Neural progenitor cell (in vitro differentiated cells): ENCODE measurements around the gene RNASE4. TPM values are rescaled to one million over a fixed set of nuclear protein-coding genes. Genes with fewer than 3 reads are reported as not detected.
"Not testable (repeated sequence)": the region's sequence is repeated elsewhere in the genome, so short reads cannot be mapped to it uniquely, and the experiment has no call there.

Experiments used
- DNase-seq: peaks from one replicate; pipeline ENCODE4 v3.0.0-alpha.2; 2016; ENCODE audit warnings: low spot score
- H2AFZ ChIP-seq: fragments of 200-600 bp; sonication (generic); replicated peaks from 2 replicates; pipeline ENCODE4 v1.6.1; 2016; ENCODE audit warnings: antibody characterized with exemption
- H3F3A ChIP-seq: fragments of 200-600 bp; sonication (generic); 2 replicates; pipeline ENCODE4 v1.6.1; 2016; ENCODE audit warnings: antibody characterized with exemption, low read depth
- H3K27ac ChIP-seq: fragments of 200-600 bp; sonication (generic); 2 replicates; pipeline ENCODE4 v1.5.1; 2016; ENCODE audit warnings: mild to moderate bottlenecking
- H3K27me3 ChIP-seq: fragments of 200-600 bp; sonication (generic); 2 replicates; pipeline ENCODE4 v1.6.1; 2016; ENCODE audit warnings: mild to moderate bottlenecking, moderate library complexity
- H3K36me3 ChIP-seq: fragments of 200-600 bp; sonication (generic); 2 replicates; pipeline ENCODE4 v1.5.1; 2016
- H3K4me1 ChIP-seq: fragments of 200-600 bp; sonication (generic); 2 replicates; pipeline ENCODE4 v1.6.1; 2016; ENCODE audit warnings: mixed run types
- H3K4me2 ChIP-seq: fragments of 200-600 bp; sonication (generic); 2 replicates; pipeline ENCODE4 v1.6.1; 2016
- H3K4me3 ChIP-seq: fragments of 200-600 bp; sonication (generic); 2 replicates; pipeline ENCODE4 v1.5.1; 2016
- H3K79me2 ChIP-seq: fragments of 200-600 bp; sonication (generic); 2 replicates; pipeline ENCODE4 v1.6.1; 2016; ENCODE audit warnings: low read depth
- H3K9ac ChIP-seq: fragments of 200-600 bp; sonication (generic); 2 replicates; pipeline ENCODE4 v1.6.1; 2016
- H3K9me3 ChIP-seq: fragments of 200-600 bp; sonication (generic); 2 replicates; pipeline ENCODE4 v1.5.1; 2016; ENCODE audit warnings: low read depth
- H4K20me1 ChIP-seq: fragments of 200-600 bp; sonication (generic); 2 replicates; pipeline ENCODE4 v1.6.1; 2016; ENCODE audit warnings: low read depth
- H3K27ac Mint-ChIP-seq: 3 replicates; pipeline ENCODE4 v1.8.0; 2021; ENCODE audit warnings: mixed read lengths
- H3K27me3 Mint-ChIP-seq: 2 replicates; pipeline ENCODE4 v1.8.0; 2022; ENCODE audit warnings: low read depth, mild to moderate bottlenecking, inconsistent platforms, moderate library complexity, mixed read lengths; ENCODE audit not compliant: insufficient read depth
- H3K36me3 Mint-ChIP-seq: 3 replicates; pipeline ENCODE4 v1.8.0; 2021; ENCODE audit warnings: mixed read lengths
- H3K4me1 Mint-ChIP-seq: 3 replicates; pipeline ENCODE4 v1.8.0; 2021; ENCODE audit warnings: mixed read lengths
- H3K4me3 Mint-ChIP-seq: 3 replicates; pipeline ENCODE4 v1.8.0; 2021; ENCODE audit warnings: mild to moderate bottlenecking, moderate library complexity, mixed read lengths
- H3K9me3 Mint-ChIP-seq: 3 replicates; pipeline ENCODE4 v1.8.0; 2020; ENCODE audit warnings: mixed read lengths
- EZH2 ChIP-seq: fragments of 200-600 bp; sonication (generic); IDR thresholded peaks from 2 replicates; pipeline ENCODE4 v1.6.1; 2017; ENCODE audit warnings: antibody characterized with exemption, mild to moderate bottlenecking, moderate library complexity
- EZH2phosphoT487 ChIP-seq: fragments of 200-600 bp; sonication (generic); IDR thresholded peaks from 2 replicates; pipeline ENCODE4 v1.6.1; 2017; ENCODE audit warnings: antibody characterized with exemption
- total RNA-seq: library from RNA; depleted of rRNA; stranded (reverse); fragments of >200 nt; gene quantifications from 2 replicates; pipeline ENCODE4 v1.2.3, GENCODE V29; 2015; ENCODE audit warnings: low replicate concordance
- TF ChIP-seq, protein P1 (sequence below): fragments of 200-600 bp; sonication (generic); IDR thresholded peaks from 2 replicates; pipeline ENCODE4 v1.5.1; 2017; ENCODE audit warnings: antibody characterized with exemption, mild to moderate bottlenecking

Gene RNASE4
- total RNA-seq, 1 donor from 2014 or later, result 2.1 TPM

DNA sequence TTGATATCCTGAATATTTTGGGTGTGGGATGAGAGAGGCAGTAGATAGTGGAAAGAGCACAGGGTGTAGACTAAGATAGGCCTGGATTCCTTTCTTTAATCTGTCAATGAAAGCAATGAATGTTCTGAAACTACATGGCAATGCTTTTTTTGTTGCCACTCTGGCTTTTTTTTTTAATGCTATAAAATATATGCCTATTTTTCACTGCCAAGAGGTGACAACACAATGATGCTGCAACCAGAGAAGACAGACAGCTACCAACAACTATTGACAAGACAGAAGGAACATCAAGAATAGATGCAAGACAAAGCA lies 13.6 kb downstream of the RNASE4 start:
- no peak overlapping the region for H3K4me3 ChIP-seq
- no peak for DNase-seq
- no peak for TF ChIP-seq EZH2phosphoT487
- TF ChIP-seq, protein P1, sequence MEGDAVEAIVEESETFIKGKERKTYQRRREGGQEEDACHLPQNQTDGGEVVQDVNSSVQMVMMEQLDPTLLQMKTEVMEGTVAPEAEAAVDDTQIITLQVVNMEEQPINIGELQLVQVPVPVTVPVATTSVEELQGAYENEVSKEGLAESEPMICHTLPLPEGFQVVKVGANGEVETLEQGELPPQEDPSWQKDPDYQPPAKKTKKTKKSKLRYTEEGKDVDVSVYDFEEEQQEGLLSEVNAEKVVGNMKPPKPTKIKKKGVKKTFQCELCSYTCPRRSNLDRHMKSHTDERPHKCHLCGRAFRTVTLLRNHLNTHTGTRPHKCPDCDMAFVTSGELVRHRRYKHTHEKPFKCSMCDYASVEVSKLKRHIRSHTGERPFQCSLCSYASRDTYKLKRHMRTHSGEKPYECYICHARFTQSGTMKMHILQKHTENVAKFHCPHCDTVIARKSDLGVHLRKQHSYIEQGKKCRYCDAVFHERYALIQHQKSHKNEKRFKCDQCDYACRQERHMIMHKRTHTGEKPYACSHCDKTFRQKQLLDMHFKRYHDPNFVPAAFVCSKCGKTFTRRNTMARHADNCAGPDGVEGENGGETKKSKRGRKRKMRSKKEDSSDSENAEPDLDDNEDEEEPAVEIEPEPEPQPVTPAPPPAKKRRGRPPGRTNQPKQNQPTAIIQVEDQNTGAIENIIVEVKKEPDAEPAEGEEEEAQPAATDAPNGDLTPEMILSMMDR, result no peak
- no peak for TF ChIP-seq EZH2
- H2AFZ ChIP-seq, result no peak overlapping the region
- H3K9me3 ChIP-seq, result no peaks in the 10 kb centered on the region
- no peak overlapping the region for H3K9ac ChIP-seq
- H3K79me2 ChIP-seq, result no peaks in the 10 kb centered on the region
- H3K4me1 ChIP-seq, result no peaks in the 10 kb centered on the region
- no peaks in the 10 kb centered on the region for H3K36me3 ChIP-seq
- no peak overlapping the region for H3K4me3 Mint-ChIP-seq
- no peaks in the 10 kb centered on the region for H3K27me3 ChIP-seq
- H3K27me3 Mint-ChIP-seq, result peaks cover 2% of the 10 kb centered on the region
- H4K20me1 ChIP-seq, result no peaks in the 10 kb centered on the region
- peaks cover 3% of the 10 kb centered on the region for H3K9me3 Mint-ChIP-seq
- H3K4me1 Mint-ChIP-seq, result peaks cover 2% of the 10 kb centered on the region
- no peaks in the 10 kb centered on the region for H3F3A ChIP-seq
- H3K27ac ChIP-seq, result no peak overlapping the region
- no peaks in the 10 kb centered on the region for H3K36me3 Mint-ChIP-seq
- no peak overlapping the region for H3K27ac Mint-ChIP-seq
- no peak overlapping the region for H3K4me2 ChIP-seq

DNA sequence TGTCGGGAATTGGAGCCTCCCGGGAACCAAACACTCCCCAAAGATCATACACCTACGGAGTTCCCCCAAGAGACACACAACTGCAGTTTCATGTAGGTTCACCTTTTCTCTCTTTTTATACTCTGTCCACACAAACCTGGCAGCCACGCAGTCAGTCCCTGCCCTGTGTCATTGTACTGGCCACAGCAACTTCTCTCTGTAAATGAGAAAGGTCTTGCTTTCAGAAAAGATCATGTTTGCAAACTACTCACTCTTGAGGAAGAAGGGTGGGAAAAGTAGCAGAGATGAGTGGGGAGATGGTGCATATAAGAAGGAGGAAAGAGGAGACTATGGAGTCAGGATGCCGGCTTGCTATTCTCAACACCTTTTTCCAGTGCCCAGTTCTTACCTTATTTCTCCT lies 14.6 kb downstream of the RNASE4 start:
- no peak overlapping the region for H3K4me3 ChIP-seq
- H3K79me2 ChIP-seq, result no peaks in the 10 kb centered on the region
- H3K36me3 ChIP-seq, result no peaks in the 10 kb centered on the region
- Mint-ChIP-seq H3K4me1 (peaks cover 2% of the 10 kb centered on the region), H3K9me3 (peaks cover 3% of the 10 kb centered on the region), H3K4me3 (no peak overlapping the region), H3K27ac (no peak overlapping the region), H3K36me3 (no peaks in the 10 kb centered on the region), H3K27me3 (peaks cover 2% of the 10 kb centered on the region)
- no peak for DNase-seq
- H2AFZ ChIP-seq, result no peak overlapping the region
- no peaks in the 10 kb centered on the region for H4K20me1 ChIP-seq
- H3K4me2 ChIP-seq, result no peak overlapping the region
- H3K9me3 ChIP-seq, result no peaks in the 10 kb centered on the region
- TF ChIP-seq EZH2, result no peak
- TF ChIP-seq EZH2phosphoT487, result no peak
- TF ChIP-seq, protein P1, result no peak
- no peaks in the 10 kb centered on the region for H3K4me1 ChIP-seq
- H3K27ac ChIP-seq, result no peak overlapping the region
- H3F3A ChIP-seq, result no peaks in the 10 kb centered on the region
- no peaks in the 10 kb centered on the region for H3K27me3 ChIP-seq
- no peak overlapping the region for H3K9ac ChIP-seq

DNA sequence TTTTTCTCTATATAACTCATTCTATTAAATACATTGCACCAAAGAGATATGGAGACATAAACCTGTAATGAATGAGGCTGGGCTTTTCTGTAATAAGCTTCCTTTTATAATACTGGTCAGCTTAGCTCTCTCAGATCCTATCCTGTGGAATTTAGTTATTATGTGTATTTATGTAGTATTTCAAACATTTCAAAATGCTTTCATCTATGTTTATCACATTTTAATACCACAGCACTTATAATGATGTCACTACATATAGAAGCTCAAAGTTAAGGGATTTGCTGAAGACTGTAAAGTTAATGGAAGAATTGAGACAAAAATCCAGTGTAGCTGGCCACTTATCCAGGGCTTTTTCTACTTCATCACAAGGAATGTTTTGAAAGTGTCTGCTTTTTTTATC lies 15.6 kb downstream of the RNASE4 start:
- Mint-ChIP-seq H3K27ac (no peak overlapping the region), H3K27me3 (peaks cover 1% of the 10 kb centered on the region)

DNA sequence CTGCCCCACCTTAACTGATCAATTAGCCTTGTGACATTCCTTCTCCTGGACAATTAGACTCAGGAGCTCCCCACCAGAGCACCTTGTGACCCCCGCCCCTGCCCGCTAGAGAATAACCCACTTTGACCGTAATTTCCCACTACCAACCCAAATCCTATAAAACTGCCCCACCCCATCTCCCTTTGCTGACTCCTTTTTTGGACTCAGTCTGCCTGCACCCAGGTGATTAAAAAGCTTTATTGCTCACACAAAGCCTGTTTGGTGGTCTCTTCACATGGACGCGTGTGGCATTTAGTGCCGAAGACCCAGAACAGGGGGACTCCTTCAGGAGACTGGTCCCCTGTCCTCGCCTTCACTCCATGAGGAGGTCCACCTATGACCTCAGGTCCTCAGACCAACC lies 16.6 kb downstream of the RNASE4 start:
- not testable (repeated sequence) for H3K27ac Mint-ChIP-seq, H3K4me1 Mint-ChIP-seq, H3K4me1 ChIP-seq, H3K27ac ChIP-seq, H4K20me1 ChIP-seq, H3K9ac ChIP-seq, DNase-seq, H3K4me2 ChIP-seq, H3K4me3 Mint-ChIP-seq, H3K27me3 ChIP-seq, H3K79me2 ChIP-seq, H3K36me3 Mint-ChIP-seq, H3K9me3 Mint-ChIP-seq, H3K36me3 ChIP-seq, H3F3A ChIP-seq, H2AFZ ChIP-seq, H3K27me3 Mint-ChIP-seq, H3K9me3 ChIP-seq, H3K4me3 ChIP-seq

More for the DNA sequence above, 15.6 kb downstream of the RNASE4 start:
- H3K4me2 ChIP-seq, result no peak overlapping the region
- peaks cover 2% of the 10 kb centered on the region for H3K4me1 Mint-ChIP-seq
- no peak overlapping the region for H3K4me3 Mint-ChIP-seq
- no peak overlapping the region for H3K27ac ChIP-seq
- no peaks in the 10 kb centered on the region for H3K36me3 ChIP-seq
- H2AFZ ChIP-seq, result no peak overlapping the region
- no peak for DNase-seq
- H3F3A ChIP-seq, result no peaks in the 10 kb centered on the region
- H3K36me3 Mint-ChIP-seq, result no peaks in the 10 kb centered on the region
- no peak overlapping the region for H3K4me3 ChIP-seq
- H3K9ac ChIP-seq, result no peak overlapping the region
- H3K4me1 ChIP-seq, result no peaks in the 10 kb centered on the region
- TF ChIP-seq EZH2 (no peak), EZH2phosphoT487 (no peak)
- TF ChIP-seq, protein P1, result no peak
- H3K27me3 ChIP-seq, result no peaks in the 10 kb centered on the region
- peaks cover 3% of the 10 kb centered on the region for H3K9me3 Mint-ChIP-seq
- no peaks in the 10 kb centered on the region for H4K20me1 ChIP-seq
- no peaks in the 10 kb centered on the region for H3K79me2 ChIP-seq
- H3K9me3 ChIP-seq, result no peaks in the 10 kb centered on the region
